ENCODE measurements around the gene SLC4A7. TPM values are rescaled to one million over a fixed set of nuclear protein-coding genes. Genes with fewer than 3 reads are reported as not detected.
A peak's percentile ranks its signal among the peaks of the same experiment; 100 is the strongest.

The SLC4A7 gene
- total RNA-seq, 1 donor from 2014 or later = 13.1 TPM

GRCh38 chr3:27500035-27500434 is 15.9 kb upstream of the SLC4A7 start:
- ATAC-seq = no peak
- intact Hi-C loops (cut with DNase I) = no loop called here
- no peak for DNase-seq (ENCODE audit: missing footprints)

- intact Hi-C loops (cut with DNase I) = no loop called here
- ATAC-seq (no peak), DNase-seq (ENCODE audit: missing footprints) (no peak)
These were observed 10.6 kb upstream of the SLC4A7 start for GRCh38 chr3:27494784-27495183.

GRCh38 chr3:27488821-27489220 is 4.6 kb upstream of the SLC4A7 start:
- no peak for DNase-seq (ENCODE audit: missing footprints)
- intact Hi-C loops (cut with DNase I) = no loop called here
- ATAC-seq = no peak

GRCh38 chr3:27487383-27487782 is 3.2 kb upstream of the SLC4A7 start:
- DNase-seq (ENCODE audit: missing footprints) = no peak
- intact Hi-C loops (cut with DNase I) = no loop called here
- ATAC-seq = no peak

GRCh38 chr3:27486336-27486735 is 2.2 kb upstream of the SLC4A7 start:
- ATAC-seq = no peak
- intact Hi-C loops (cut with DNase I) = no loop called here
- no peak for DNase-seq (ENCODE audit: missing footprints)

GRCh38 chr3:27485866-27486265 is 1.7 kb upstream of the SLC4A7 start:
- DNase-seq (ENCODE audit: missing footprints) (no peak), ATAC-seq (peak; percentile 24)
- intact Hi-C loops (cut with DNase I) = no loop called here

GRCh38 chr3:27483117-27484014 is 818 bp downstream of the SLC4A7 start:
- DNase-seq (ENCODE audit: missing footprints) (peak; percentile 78), ATAC-seq (peak; percentile 17)

GRCh38 chr3:27479806-27480543 is 4.2 kb downstream of the SLC4A7 start:
- DNase-seq (ENCODE audit: missing footprints) (no peak), ATAC-seq (no peak)
- intact Hi-C loops (cut with DNase I) = loop anchor here (5.0 kb wide), 1 partner anchor 158 kb away; no protein-coding TSS in a partner anchor

More at GRCh38 chr3:27483117-27484014, 818 bp downstream of the SLC4A7 start:
- intact Hi-C loops (cut with DNase I) = loop anchor here (5.0 kb wide), 1 partner anchor 161 kb away; no protein-coding TSS in a partner anchor

- ATAC-seq (no peak), DNase-seq (ENCODE audit: missing footprints) (no peak)
- intact Hi-C loops (cut with DNase I) = no loop called here
These were observed 12.1 kb downstream of the SLC4A7 start for GRCh38 chr3:27471923-27472550.

- ATAC-seq = no peak
- no peak for DNase-seq (ENCODE audit: missing footprints)
- intact Hi-C loops (cut with DNase I) = no loop called here
These were observed 15.8 kb downstream of the SLC4A7 start for GRCh38 chr3:27468283-27468886.

- intact Hi-C loops (cut with DNase I) = loop anchor here (1.0 kb wide), 1 partner anchor 155 kb away; no protein-coding TSS in a partner anchor
- DNase-seq (ENCODE audit: missing footprints) (no peak), ATAC-seq (peak; percentile 64)
These were observed 16.6 kb downstream of the SLC4A7 start for GRCh38 chr3:27467545-27467944.

GRCh38 chr3:27464646-27465045 is 19.5 kb downstream of the SLC4A7 start:
- ATAC-seq = no peak
- intact Hi-C loops (cut with DNase I) = no loop called here
- no peak for DNase-seq (ENCODE audit: missing footprints)

GRCh38 chr3:27462228-27462627 is 22.0 kb downstream of the SLC4A7 start:
- DNase-seq (ENCODE audit: missing footprints) = no peak
- no peak for ATAC-seq
- intact Hi-C loops (cut with DNase I) = no loop called here

GRCh38 chr3:27458929-27459328 is 25.3 kb downstream of the SLC4A7 start:
- ATAC-seq = no peak
- intact Hi-C loops (cut with DNase I) = no loop called here
- DNase-seq (ENCODE audit: missing footprints) = no peak

GRCh38 chr3:27456554-27456953 is 27.6 kb downstream of the SLC4A7 start:
- DNase-seq (ENCODE audit: missing footprints) (no peak), ATAC-seq (no peak)
- intact Hi-C loops (cut with DNase I) = no loop called here

- intact Hi-C loops (cut with DNase I) = no loop called here
- no peak for ATAC-seq
- no peak for DNase-seq (ENCODE audit: missing footprints)
These were observed 29.3 kb downstream of the SLC4A7 start for GRCh38 chr3:27454914-27455313.

GRCh38 chr3:27454461-27454860 is 29.7 kb downstream of the SLC4A7 start:
- ATAC-seq = no peak
- no peak for DNase-seq (ENCODE audit: missing footprints)
- intact Hi-C loops (cut with DNase I) = no loop called here

- intact Hi-C loops (cut with DNase I) = no loop called here
- DNase-seq (ENCODE audit: missing footprints) (no peak), ATAC-seq (no peak)
These were observed 31.7 kb downstream of the SLC4A7 start for GRCh38 chr3:27452368-27453090.

All from Right ventricle myocardium inferior (tissue), 1 donor.